B cell (primary cell): Measurements from ENCODE around the gene TSN.

Experiments used
- EZH2 ChIP-seq: IDR thresholded peaks from 2 replicates; pipeline ENCODE4 v1.6.1; 2012; ENCODE audit warnings: borderline replicate concordance, low read depth, mild to moderate bottlenecking, moderate library complexity, low read length; ENCODE audit not compliant: insufficient read depth, poor library complexity, severe bottlenecking
- TF ChIP-seq, protein P1 (sequence below): fragments of 200-600 bp; IDR thresholded peaks from one replicate; pipeline ENCODE4 v1.8.0; 2022; ENCODE audit warnings: antibody characterized with exemption, mild to moderate bottlenecking

DNA sequence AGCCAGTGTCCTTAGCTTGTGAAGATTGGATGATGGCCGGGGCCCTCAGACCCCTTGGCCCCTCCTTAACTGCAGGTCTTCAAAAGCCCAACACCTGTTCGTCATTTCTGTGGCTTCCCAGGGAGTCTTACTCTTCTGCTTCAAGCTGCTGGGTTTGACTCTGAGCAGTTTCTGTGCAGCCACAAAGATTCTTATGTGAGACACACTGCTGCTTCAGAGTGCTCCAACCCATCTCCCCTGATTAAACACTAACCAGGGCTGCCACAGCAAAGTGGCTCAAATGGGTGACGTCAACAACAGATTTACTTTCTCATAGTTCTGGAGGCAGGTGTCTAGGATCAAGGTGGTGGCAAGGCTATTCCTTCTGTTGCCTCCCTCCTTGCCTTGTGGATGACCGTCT is 40.8 kb downstream of the TSN start:
- TF ChIP-seq, protein P1, sequence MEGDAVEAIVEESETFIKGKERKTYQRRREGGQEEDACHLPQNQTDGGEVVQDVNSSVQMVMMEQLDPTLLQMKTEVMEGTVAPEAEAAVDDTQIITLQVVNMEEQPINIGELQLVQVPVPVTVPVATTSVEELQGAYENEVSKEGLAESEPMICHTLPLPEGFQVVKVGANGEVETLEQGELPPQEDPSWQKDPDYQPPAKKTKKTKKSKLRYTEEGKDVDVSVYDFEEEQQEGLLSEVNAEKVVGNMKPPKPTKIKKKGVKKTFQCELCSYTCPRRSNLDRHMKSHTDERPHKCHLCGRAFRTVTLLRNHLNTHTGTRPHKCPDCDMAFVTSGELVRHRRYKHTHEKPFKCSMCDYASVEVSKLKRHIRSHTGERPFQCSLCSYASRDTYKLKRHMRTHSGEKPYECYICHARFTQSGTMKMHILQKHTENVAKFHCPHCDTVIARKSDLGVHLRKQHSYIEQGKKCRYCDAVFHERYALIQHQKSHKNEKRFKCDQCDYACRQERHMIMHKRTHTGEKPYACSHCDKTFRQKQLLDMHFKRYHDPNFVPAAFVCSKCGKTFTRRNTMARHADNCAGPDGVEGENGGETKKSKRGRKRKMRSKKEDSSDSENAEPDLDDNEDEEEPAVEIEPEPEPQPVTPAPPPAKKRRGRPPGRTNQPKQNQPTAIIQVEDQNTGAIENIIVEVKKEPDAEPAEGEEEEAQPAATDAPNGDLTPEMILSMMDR = no peak
- TF ChIP-seq EZH2 = no peak
